Cardiac septum (tissue), 1 donor: ENCODE results near the gene ISLR. TPM values are rescaled to one million over a fixed set of nuclear protein-coding genes. Genes with fewer than 3 reads are reported as not detected.

Experiments
- DNase-seq: peaks from one replicate; pipeline ENCODE4 v3.0.0-alpha.2; 2020; ENCODE audit warnings: low spot score
- intact Hi-C: fragments of 100-400 bp; cut with DNase I; formaldehyde crosslinking; loops from one replicate; pipeline ENCODE4 v1.14.0; 2022
- total RNA-seq: library from RNA; stranded (reverse); fragmentation: NEBNext Ultra II Directional; extraction: Animal tissue kit (Norgen Biotek cat#: 25700); gene quantifications from one replicate; pipeline ENCODE4 v1.2.1, GENCODE V29; 2021
- donor health status: DM: no; HTN: no; CAD: no.

ISLR gene
- total RNA-seq, 1 donor from 2014 or later, result 16.2 TPM

- intact Hi-C loops, result no loop called here
- no peak for DNase-seq
Observed at GRCh38 chr15:74206801-74207281, 33.3 kb downstream of the ISLR start.

GRCh38 chr15:74207652-74208440, 34.3 kb downstream of the ISLR start:
- intact Hi-C loops, result no loop called here
- DNase-seq, result no peak

GRCh38 chr15:74208496-74208895, 35.0 kb downstream of the ISLR start:
- no peak for DNase-seq
- intact Hi-C loops, result no loop called here

- intact Hi-C loops, result no loop called here
- no peak for DNase-seq
Observed at GRCh38 chr15:74208901-74209559, 35.5 kb downstream of the ISLR start.

GRCh38 chr15:74209560-74209958, 36.0 kb downstream of the ISLR start:
- no peak for DNase-seq
- intact Hi-C loops, result no loop called here

- intact Hi-C loops, result no loop called here
Observed at GRCh38 chr15:74209997-74210671, 36.6 kb downstream of the ISLR start.

GRCh38 chr15:74210729-74211128, 37.2 kb downstream of the ISLR start:
- intact Hi-C loops, result no loop called here
- no peak for DNase-seq

More at GRCh38 chr15:74209997-74210671, 36.6 kb downstream of the ISLR start:
- DNase-seq, result no peak

GRCh38 chr15:74211656-74212055, 38.1 kb downstream of the ISLR start:
- DNase-seq, result no peak
- intact Hi-C loops, result no loop called here

- intact Hi-C loops, result no loop called here
- no peak for DNase-seq
Observed at GRCh38 chr15:74212494-74212893, 39.0 kb downstream of the ISLR start.

GRCh38 chr15:74213858-74214284, 40.4 kb downstream of the ISLR start:
- intact Hi-C loops, result no loop called here
- no peak for DNase-seq

- DNase-seq, result no peak
- intact Hi-C loops, result no loop called here
Observed at GRCh38 chr15:74214324-74215021, 41.0 kb downstream of the ISLR start.

- intact Hi-C loops, result no loop called here
- DNase-seq, result no peak
Observed at GRCh38 chr15:74215958-74216357, 42.4 kb downstream of the ISLR start.

GRCh38 chr15:74216949-74217348, 43.4 kb downstream of the ISLR start:
- intact Hi-C loops, result no loop called here

GRCh38 chr15:74217907-74218885, 44.7 kb downstream of the ISLR start:
- intact Hi-C loops, result no loop called here
- DNase-seq, result no peak

More at GRCh38 chr15:74216949-74217348, 43.4 kb downstream of the ISLR start:
- DNase-seq, result no peak

GRCh38 chr15:74220475-74221248, 47.2 kb downstream of the ISLR start:
- intact Hi-C loops, result no loop called here

GRCh38 chr15:74221399-74222239, 48.1 kb downstream of the ISLR start:
- no peak for DNase-seq

More at GRCh38 chr15:74220475-74221248, 47.2 kb downstream of the ISLR start:
- DNase-seq, result no peak

More at GRCh38 chr15:74221399-74222239, 48.1 kb downstream of the ISLR start:
- intact Hi-C loops, result no loop called here
